ENCODE measurements around the gene PSMB3.

PSMB3 gene

DNA sequence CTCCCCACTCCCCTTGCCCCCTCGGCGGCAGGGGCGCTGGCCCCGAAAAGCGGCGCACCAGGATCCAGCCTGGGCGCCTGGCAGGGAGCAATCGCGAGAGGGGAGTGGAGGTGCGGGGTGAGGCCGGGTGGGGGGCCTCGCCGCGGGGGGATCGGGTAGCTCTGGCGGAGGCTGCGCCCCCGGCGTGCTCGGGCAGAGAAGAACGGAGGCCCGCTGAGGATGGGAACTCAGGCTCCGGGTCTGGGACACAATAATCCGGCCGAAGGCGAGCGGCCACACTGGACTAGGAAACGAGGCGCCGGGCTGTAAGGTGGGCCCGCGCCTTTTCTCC is 3.7 kb upstream of the PSMB3 start:
- no peaks in the 10 kb centered on the region for H3K9me3 Mint-ChIP-seq (ENCODE audit: low read depth)
- H3K4me3 Mint-ChIP-seq: peak overlapping the region; percentile 67
- H3K27ac Mint-ChIP-seq: no peak overlapping the region
- H3K27me3 Mint-ChIP-seq: peaks cover 7% of the 10 kb centered on the region
- peaks cover 44% of the 10 kb centered on the region for H3K4me1 Mint-ChIP-seq (ENCODE audit: low read depth)
- peaks cover 5% of the 10 kb centered on the region for H3K36me3 Mint-ChIP-seq

DNA sequence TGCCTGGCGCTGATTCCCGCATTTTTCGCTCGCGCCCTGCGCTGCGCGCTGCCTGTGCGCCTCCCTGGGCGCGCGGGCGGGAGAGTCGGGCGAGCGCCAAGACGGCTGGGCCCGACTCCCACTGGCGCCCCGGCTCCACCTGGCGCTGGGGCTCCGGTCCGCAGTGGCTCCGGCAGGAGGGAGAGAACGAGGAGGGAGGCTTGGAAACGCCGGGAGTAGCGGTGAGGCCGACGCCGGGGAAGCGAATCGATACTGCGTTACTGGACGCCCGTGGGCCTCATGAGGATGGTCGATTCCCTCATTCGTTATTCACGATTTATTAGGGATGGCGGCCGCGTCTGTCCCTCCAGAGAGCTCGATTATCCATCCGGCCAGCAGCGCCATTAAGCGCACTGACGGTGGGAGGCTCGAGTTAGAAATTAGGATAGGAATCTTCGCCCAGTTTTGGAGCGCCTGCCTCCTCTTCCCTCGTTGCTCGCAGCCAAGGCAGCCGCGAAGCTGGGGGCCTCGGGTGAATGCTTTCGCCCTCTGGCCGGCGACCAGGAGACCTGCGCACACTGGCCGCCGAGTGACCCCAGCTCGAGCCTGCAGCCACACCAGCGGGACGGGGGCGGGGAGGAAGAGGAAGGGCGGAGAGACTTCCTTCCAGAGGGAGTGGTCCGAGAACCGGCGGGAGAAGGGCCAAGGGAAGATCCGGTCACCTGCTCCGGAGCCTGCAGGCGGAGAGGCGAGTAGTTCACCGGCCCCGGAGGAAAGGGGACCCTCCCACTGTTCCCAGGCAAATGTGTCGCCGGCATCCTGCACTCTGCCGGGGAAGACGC is 3.1 kb upstream of the PSMB3 start:
- no peaks in the 10 kb centered on the region for H3K9me3 Mint-ChIP-seq (ENCODE audit: low read depth)
- no peak overlapping the region for H3K27ac Mint-ChIP-seq
- H3K4me3 Mint-ChIP-seq: peak overlapping the region; percentile 67
- peaks cover 7% of the 10 kb centered on the region for H3K27me3 Mint-ChIP-seq
- H3K4me1 Mint-ChIP-seq (ENCODE audit: low read depth): peaks cover 48% of the 10 kb centered on the region
- H3K36me3 Mint-ChIP-seq: peaks cover 6% of the 10 kb centered on the region

DNA sequence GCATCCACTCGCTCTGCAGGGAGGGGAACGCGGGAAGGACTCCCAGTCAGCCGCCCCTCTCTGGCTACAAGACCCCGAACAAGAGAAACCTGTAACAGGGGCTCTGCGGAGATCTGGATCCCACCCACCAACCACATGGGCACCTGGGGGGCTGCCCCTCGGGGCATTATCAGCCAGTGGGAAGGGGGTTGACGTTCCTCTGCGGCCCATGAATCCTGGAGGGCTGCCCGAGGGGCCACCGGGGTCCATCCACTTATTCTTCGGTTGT is 2.6 kb upstream of the PSMB3 start:
- Mint-ChIP-seq H3K4me3 (peak overlapping the region; percentile 99), H3K4me1 (ENCODE audit: low read depth) (peaks cover 52% of the 10 kb centered on the region), H3K9me3 (ENCODE audit: low read depth) (no peaks in the 10 kb centered on the region)

DNA sequence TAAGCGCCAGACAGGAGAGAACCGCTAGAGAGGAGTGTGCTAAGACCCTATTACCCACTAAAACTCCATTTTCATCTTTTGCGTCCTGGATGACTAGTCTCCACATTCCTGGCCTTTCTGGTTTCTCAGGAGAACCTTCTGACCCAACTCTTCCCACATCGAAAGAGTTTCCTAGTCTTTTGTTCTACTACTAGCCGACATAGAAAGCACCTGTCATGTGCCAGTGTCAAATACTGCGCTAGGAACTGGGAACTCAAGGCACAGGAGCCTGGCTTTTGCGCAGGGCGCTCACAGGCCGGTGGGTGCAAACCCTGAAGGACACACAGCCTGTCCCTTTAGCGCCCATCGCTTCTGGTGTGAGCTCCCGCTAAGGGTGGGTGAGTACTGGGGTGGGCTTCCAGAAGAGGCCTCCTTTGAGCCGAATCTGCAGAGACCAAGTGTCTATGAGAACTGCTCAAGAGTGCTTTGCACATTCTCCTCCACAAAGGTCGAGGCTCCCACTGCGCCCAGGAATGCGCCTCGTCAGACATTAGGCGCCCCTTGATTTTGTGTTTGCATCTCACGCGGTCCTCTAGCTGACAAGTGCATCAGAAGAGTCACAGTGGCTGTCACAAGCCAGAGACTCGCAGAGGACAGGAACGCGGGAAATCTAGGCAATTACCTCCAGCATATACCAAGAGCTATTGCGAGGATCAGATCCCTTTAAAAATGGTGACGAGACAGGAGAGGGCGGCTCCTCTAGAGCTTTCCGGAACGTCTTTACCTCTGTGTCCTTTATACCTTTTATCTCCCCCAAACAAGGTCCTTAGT is 2.0 kb upstream of the PSMB3 start:
- H3K9me3 Mint-ChIP-seq (ENCODE audit: low read depth): no peaks in the 10 kb centered on the region
- peak overlapping the region; percentile 100 for H3K27ac Mint-ChIP-seq
- peak overlapping the region; percentile 99 for H3K4me3 Mint-ChIP-seq
- peaks cover 52% of the 10 kb centered on the region for H3K4me1 Mint-ChIP-seq (ENCODE audit: low read depth)
- peaks cover 7% of the 10 kb centered on the region for H3K27me3 Mint-ChIP-seq
- H3K36me3 Mint-ChIP-seq: peaks cover 7% of the 10 kb centered on the region

More for the DNA sequence above, 2.6 kb upstream of the PSMB3 start:
- Mint-ChIP-seq H3K27me3 (peaks cover 7% of the 10 kb centered on the region), H3K27ac (no peak overlapping the region), H3K36me3 (peaks cover 7% of the 10 kb centered on the region)

DNA sequence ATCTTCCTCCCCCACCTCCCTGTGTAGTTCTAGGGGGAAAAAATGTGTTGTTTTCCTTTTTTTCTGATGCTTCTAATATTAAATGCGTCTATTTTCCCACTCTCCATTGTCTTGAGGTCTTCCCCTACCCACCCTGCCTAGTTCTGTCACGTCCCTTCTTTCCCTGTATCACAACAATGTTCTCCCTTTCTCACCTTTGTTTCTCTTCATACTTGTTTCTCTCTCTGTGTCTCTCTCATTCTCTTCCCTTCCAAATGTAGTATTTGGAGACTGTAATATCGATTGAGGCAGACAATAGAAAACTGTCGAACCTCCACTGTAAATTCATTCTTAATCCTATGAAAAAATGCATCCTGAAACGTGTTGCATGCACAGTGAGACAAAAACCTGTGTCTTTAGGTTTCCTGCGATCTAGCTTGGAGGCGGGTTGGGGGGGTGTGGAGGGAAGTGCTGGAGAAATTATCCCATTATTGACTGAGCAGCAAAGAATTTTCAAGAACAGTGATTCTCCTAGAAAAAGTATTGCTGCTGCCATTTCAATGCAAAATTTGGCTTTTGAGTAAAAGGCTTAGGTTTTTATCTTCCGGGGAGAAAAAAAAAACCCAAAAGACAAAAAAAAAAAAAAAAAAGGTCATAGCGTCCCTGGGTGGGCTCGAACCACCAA is 1.3 kb upstream of the PSMB3 start:
- Mint-ChIP-seq H3K4me1 (ENCODE audit: low read depth) (peaks cover 52% of the 10 kb centered on the region), H3K27ac (peak overlapping the region; percentile 100)

DNA sequence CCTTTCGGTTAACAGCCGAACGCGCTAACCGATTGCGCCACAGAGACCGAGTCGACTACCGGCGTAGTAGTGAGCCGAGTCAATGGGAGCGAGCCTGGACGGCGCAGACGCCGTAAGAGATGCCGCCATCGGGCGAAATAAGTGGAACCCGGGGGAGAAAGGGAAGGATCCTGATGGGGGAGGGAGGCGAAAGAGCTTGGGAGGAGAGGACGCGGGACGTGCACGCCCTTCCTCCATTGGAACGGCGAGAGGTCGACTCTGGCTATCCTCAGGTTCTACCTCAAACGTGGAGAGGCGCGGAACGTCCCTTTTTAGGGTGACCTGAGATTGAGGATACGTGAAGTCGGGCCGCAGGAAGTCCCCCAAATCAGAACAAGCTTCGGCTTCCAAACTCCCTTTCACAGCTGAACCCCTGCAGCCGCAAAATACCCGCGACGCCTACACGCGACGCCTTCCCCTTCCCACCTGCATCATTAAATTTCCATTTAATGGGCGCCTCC is 683 bp upstream of the PSMB3 start:
- Mint-ChIP-seq H3K4me3 (peak overlapping the region; percentile 99), H3K9me3 (ENCODE audit: low read depth) (no peaks in the 10 kb centered on the region), H3K36me3 (peaks cover 10% of the 10 kb centered on the region), H3K27ac (peak overlapping the region; percentile 100), H3K27me3 (peaks cover 1% of the 10 kb centered on the region), H3K4me1 (ENCODE audit: low read depth) (peaks cover 46% of the 10 kb centered on the region)

More for the DNA sequence above, 1.3 kb upstream of the PSMB3 start:
- peak overlapping the region; percentile 99 for H3K4me3 Mint-ChIP-seq
- H3K27me3 Mint-ChIP-seq: peaks cover 4% of the 10 kb centered on the region
- no peaks in the 10 kb centered on the region for H3K9me3 Mint-ChIP-seq (ENCODE audit: low read depth)
- peaks cover 10% of the 10 kb centered on the region for H3K36me3 Mint-ChIP-seq

DNA sequence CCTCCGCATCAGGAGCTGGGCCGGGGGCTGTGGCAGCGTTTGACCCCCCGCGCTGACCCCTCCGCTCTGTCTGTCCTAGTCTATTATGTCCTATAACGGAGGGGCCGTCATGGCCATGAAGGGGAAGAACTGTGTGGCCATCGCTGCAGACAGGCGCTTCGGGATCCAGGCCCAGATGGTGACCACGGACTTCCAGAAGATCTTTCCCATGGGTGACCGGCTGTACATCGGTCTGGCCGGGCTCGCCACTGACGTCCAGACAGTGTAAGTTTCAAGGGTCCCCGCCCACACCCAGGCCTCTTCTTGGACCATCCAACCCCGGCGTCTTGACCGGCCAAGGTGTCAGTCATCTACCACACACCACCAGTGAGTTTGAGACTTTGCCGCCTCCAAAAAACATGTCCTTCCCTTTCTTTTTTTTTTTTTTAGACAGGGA is 548 bp downstream of the PSMB3 start:
- Mint-ChIP-seq H3K4me3 (peak overlapping the region; percentile 99), H3K27me3 (peaks cover 1% of the 10 kb centered on the region), H3K36me3 (peaks cover 10% of the 10 kb centered on the region), H3K4me1 (ENCODE audit: low read depth) (peaks cover 46% of the 10 kb centered on the region), H3K27ac (peak overlapping the region; percentile 100), H3K9me3 (ENCODE audit: low read depth) (no peaks in the 10 kb centered on the region)

DNA sequence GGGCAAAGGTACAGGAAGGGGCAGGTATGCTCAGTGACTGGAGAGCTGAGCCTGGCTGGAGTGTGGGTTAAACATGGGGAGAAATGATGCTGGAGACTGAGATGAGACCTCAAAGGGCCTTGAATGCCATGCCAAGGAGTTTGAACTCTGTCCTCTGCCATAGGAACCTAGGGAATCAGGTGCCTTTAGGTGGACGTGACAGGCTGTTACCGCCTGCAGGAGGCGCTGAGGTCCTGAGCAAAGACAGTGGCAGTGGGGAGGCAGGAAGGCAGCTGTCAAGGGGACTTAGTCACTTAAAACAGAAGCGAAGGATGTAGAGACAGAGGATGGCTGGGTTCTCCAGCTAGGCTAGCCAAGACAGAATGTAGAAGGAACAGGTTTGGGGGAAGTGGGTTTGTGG is 9.1 kb downstream of the PSMB3 start:
- H3K4me1 Mint-ChIP-seq (ENCODE audit: low read depth): peaks cover 11% of the 10 kb centered on the region
- H3K4me3 Mint-ChIP-seq: no peak overlapping the region
- no peaks in the 10 kb centered on the region for H3K9me3 Mint-ChIP-seq (ENCODE audit: low read depth)
- peak overlapping the region; percentile 41 for H3K27ac Mint-ChIP-seq
- no peaks in the 10 kb centered on the region for H3K36me3 Mint-ChIP-seq
- H3K27me3 Mint-ChIP-seq: no peaks in the 10 kb centered on the region

DNA sequence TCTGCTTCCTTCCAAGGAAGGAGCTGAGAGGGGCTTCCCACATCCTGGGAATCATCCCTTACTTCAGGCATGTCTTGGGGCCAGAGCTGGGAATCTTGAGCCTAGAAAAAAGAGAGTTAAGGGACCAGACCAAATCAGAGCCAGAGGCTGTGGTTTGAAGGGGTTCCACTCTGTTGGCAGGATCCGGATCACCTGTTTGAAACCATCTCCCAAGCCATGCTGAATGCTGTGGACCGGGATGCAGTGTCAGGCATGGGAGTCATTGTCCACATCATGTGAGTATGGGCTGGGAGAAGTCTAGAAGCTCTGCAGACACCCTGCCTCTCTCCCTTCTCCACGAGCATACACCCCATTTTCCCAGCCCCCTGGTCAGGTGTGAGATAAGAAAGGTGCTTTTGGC is 9.7 kb downstream of the PSMB3 start:
- peaks cover 11% of the 10 kb centered on the region for H3K4me1 Mint-ChIP-seq (ENCODE audit: low read depth)
- H3K4me3 Mint-ChIP-seq: no peak overlapping the region
- no peaks in the 10 kb centered on the region for H3K27me3 Mint-ChIP-seq
- H3K9me3 Mint-ChIP-seq (ENCODE audit: low read depth): no peaks in the 10 kb centered on the region
- H3K36me3 Mint-ChIP-seq: no peaks in the 10 kb centered on the region
- no peak overlapping the region for H3K27ac Mint-ChIP-seq

DNA sequence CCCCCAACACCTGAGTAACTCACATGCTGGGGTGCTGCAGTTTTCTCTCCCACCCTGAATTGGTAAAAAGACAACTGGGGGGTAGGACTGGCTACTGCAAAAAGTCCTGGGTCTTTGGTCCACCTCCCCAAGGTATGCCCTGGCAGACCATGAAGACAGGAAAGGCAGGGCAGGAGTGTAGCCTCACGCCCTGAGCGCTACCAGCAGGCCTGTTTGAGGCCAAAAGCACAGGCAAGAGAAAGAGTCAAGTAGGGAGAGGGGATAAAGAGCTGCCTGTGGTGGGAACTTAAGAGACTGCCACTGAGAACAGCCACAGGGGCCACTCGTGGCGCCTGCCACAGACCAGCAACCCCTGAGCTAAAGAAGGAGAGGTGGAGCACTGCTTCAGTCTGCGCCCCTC is 13.8 kb downstream of the PSMB3 start:
- no peaks in the 10 kb centered on the region for H3K36me3 Mint-ChIP-seq
- H3K4me3 Mint-ChIP-seq: no peak overlapping the region
- H3K9me3 Mint-ChIP-seq (ENCODE audit: low read depth): no peaks in the 10 kb centered on the region
- no peak overlapping the region for H3K27ac Mint-ChIP-seq
- H3K27me3 Mint-ChIP-seq: no peaks in the 10 kb centered on the region
- peaks cover 6% of the 10 kb centered on the region for H3K4me1 Mint-ChIP-seq (ENCODE audit: low read depth)

DNA sequence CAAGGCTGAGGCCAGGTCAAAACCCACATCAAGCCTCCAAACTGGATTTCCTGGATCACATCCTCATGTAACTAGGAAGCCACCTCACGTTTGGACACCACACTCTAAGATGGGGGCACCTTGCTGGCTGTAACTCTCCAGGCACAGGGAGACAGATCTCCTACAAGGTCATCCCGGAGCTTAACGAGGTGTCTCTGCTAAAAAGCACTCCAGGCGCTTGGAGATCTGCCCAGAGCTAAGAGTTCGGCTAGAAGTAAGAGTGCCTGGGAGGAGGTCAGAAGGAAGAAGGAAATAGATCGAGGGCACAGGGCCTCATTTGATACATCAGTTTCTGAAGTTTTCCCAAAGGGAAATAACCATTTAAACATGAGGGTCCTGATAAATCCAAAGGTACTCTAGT is 15.9 kb downstream of the PSMB3 start:
- H3K9me3 Mint-ChIP-seq (ENCODE audit: low read depth): no peaks in the 10 kb centered on the region
- no peaks in the 10 kb centered on the region for H3K36me3 Mint-ChIP-seq
- H3K27ac Mint-ChIP-seq: peak overlapping the region; percentile 50
- no peak overlapping the region for H3K4me3 Mint-ChIP-seq
- H3K27me3 Mint-ChIP-seq: no peaks in the 10 kb centered on the region
- peaks cover 2% of the 10 kb centered on the region for H3K4me1 Mint-ChIP-seq (ENCODE audit: low read depth)

DNA sequence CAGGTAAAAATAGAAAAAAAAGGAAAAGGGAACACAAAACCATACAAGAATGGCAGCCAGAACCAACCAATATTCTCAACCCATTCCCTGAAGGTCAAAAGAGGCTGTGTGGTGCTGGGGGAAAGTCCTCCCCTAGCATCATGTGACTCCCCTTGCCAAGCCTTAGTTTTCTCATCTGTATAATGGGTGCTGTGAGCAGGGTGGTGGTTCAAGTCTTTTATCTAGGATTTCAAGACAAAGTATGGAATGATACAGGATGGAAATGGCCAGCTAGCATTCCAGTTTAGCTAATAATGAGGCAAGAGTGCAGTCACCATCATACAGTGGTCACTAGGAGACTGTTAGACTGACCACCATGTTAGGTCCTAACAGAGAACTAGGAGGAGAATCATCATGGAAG is 20.7 kb downstream of the PSMB3 start:
- H3K27me3 Mint-ChIP-seq: no peaks in the 10 kb centered on the region
- peaks cover 3% of the 10 kb centered on the region for H3K36me3 Mint-ChIP-seq
- no peak overlapping the region for H3K4me3 Mint-ChIP-seq
- H3K9me3 Mint-ChIP-seq (ENCODE audit: low read depth): no peaks in the 10 kb centered on the region
- no peaks in the 10 kb centered on the region for H3K4me1 Mint-ChIP-seq (ENCODE audit: low read depth)
- H3K27ac Mint-ChIP-seq: peak overlapping the region; percentile 34

DNA sequence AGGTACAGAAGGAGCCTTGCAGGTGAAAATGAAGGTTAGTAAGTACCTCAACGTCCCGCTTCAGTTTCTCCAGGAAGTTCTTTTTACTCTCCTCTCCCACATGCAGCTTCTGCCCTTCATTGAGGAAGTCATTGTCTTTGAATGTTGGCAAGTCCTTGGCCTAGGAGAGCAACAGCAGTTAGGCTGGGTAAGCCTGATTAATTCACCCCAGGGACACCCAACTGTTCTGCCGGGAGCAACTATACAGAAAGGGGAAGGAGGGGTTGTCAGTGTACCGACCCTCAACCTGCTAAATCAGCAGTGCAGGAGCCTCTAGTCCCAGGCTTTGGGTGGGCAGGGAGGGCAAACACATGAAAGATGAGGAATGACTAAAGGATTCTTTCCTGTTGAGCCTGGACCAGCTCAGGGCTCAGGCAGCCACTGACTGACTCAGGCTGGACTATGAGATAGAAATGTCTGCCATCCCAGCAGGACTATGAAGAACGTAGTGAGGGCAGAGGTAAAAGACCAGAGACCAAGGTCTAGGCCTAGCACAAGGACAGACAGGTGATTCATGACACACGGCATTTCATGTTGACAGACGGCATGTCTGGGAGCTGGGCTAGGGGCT is 25.2 kb downstream of the PSMB3 start:
- H3K27me3 Mint-ChIP-seq: no peaks in the 10 kb centered on the region
- peaks cover 4% of the 10 kb centered on the region for H3K36me3 Mint-ChIP-seq
- H3K9me3 Mint-ChIP-seq (ENCODE audit: low read depth): no peaks in the 10 kb centered on the region
- H3K4me3 Mint-ChIP-seq: no peak overlapping the region
- H3K27ac Mint-ChIP-seq: no peak overlapping the region
- H3K4me1 Mint-ChIP-seq (ENCODE audit: low read depth): peaks cover 2% of the 10 kb centered on the region

DNA sequence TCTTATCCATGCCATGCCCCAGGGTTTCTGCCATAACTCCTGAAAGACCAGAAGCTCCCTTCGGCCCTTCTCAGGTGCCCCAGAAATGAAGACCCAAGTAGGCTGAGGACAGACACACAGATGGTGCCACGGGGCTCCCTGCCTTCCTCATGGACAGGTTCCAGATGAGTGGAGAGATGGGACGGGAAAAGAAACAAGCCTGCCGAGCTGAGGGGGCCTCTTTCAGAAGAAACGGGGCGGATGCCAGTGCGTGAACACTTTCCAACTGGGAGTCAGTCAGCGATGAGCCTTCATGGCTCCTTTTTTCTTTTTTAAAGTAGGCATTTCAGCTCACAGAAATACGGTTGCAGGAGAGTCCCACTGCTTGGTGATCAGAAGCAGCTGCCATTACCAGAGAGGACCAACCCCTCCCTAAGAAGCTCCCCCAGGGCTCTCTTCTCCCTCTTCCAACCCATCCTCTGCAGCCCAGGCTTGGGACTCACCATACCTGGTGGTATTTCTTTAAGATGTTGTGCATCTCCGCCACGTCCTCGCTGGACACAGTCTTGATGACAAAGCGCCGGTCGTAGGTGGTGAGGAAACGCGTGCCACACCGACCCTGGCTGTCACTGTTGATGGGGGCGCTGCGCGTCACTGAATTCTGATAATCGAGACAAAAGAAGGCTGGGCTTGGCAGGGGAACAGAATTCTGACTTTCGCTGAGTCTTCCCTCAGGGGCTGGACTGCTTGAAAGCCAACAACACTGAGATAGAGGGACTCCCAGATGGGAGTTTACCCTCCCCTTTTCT is 27.6 kb downstream of the PSMB3 start:
- H3K36me3 Mint-ChIP-seq: peaks cover 4% of the 10 kb centered on the region
- no peak overlapping the region for H3K27ac Mint-ChIP-seq
- no peaks in the 10 kb centered on the region for H3K9me3 Mint-ChIP-seq (ENCODE audit: low read depth)
- H3K27me3 Mint-ChIP-seq: no peaks in the 10 kb centered on the region
- no peak overlapping the region for H3K4me3 Mint-ChIP-seq
- peaks cover 2% of the 10 kb centered on the region for H3K4me1 Mint-ChIP-seq (ENCODE audit: low read depth)
